SK-N-SH (cell line): Measurements from ENCODE around the gene LRP11. TPM values are rescaled to one million over a fixed set of nuclear protein-coding genes. Genes with fewer than 3 reads are reported as not detected.
"Not testable (repeated sequence)": the region's sequence is repeated elsewhere in the genome, so short reads cannot be mapped to it uniquely, and the experiment has no call there.

ENCODE experiments used
- CTCF ChIA-PET: fragments of 300-600, 350-600 bp; formaldehyde crosslinking; extraction: SDS; loops from one replicate; lab custom pipeline; 2021; lab: Yijun Ruan, JAX
- POLR2A ChIA-PET: fragments of 350-600 bp; sonication (Branson Sonifier 250); formaldehyde crosslinking; extraction: SDS; loops from one replicate; lab custom pipeline; 2020; ENCODE audit warnings: antibody characterized with exemption, inconsistent platforms; lab: Yijun Ruan, JAX
- DNase-seq: peaks from one replicate; pipeline ENCODE4 v3.0.0; 2012
- H2AFZ ChIP-seq: fragments of 200-600 bp; sonication (generic); 2 replicates; pipeline ENCODE4 v1.8.1; 2016; ENCODE audit warnings: antibody characterized with exemption, mild to moderate bottlenecking, low read depth
- H3F3A ChIP-seq: fragments of 200-600 bp; sonication (generic); replicated peaks from 2 replicates; pipeline ENCODE3; 2016; ENCODE audit warnings: antibody characterized with exemption, mild to moderate bottlenecking; ENCODE audit not compliant: insufficient read depth
- H3K27ac ChIP-seq, 2 experiments: fragments of 200-500 bp in 1 of 2; fragments of 200-600 bp in 1 of 2; sonication (Bioruptor generic) in 1 of 2; sonication (generic), shearing (Covaris generic) in 1 of 2; 2 replicates each; pipeline versions ENCODE4 v1.5.1 to v1.6.1; 2014 to 2016; ENCODE audit warnings: low read depth in 2 of 2, inconsistent platforms in 1 of 2, low read length in 1 of 2, mild to moderate bottlenecking in 1 of 2, mixed read lengths in 1 of 2
- H3K27me3 ChIP-seq: fragments of 200-600 bp; sonication (generic), shearing (Covaris generic); 2 replicates; pipeline ENCODE4 v1.6.1; 2016; ENCODE audit warnings: mixed run types; ENCODE audit not compliant: insufficient read depth
- H3K36me3 ChIP-seq, 2 experiments: fragments of 200-500 bp in 1 of 2; fragments of 200-600 bp in 1 of 2; sonication (Bioruptor generic) in 1 of 2; sonication (generic) in 1 of 2; replicated peaks in 1 of 2; 2 replicates each; pipeline versions ENCODE3 to v1.5.1; 2014 to 2016; ENCODE audit warnings: low read length in 1 of 2, mild to moderate bottlenecking in 1 of 2; ENCODE audit not compliant: insufficient read depth in 2 of 2, control insufficient read depth in 1 of 2
- H3K4me1 ChIP-seq, 2 experiments: fragments of 200-500 bp in 1 of 2; fragments of 200-600 bp in 1 of 2; sonication (Bioruptor generic) in 1 of 2; sonication (generic), shearing (Covaris generic) in 1 of 2; 2 replicates each; pipeline versions ENCODE4 v1.5.1 to v1.6.1; 2014 to 2016; ENCODE audit warnings: low read depth in 1 of 2, low read length in 1 of 2, mixed run types in 1 of 2; ENCODE audit not compliant: insufficient read depth in 2 of 2, control insufficient read depth in 1 of 2
- H3K4me2 ChIP-seq: fragments of 200-600 bp; sonication (generic), shearing (Covaris generic); 2 replicates; pipeline ENCODE4 v1.6.1; 2017; ENCODE audit warnings: mixed run types
- H3K4me3 ChIP-seq, 2 experiments: fragments of 200-500 bp in 1 of 2; fragments of 200-600 bp in 1 of 2; sonication (Bioruptor generic) in 1 of 2; sonication (generic), shearing (Covaris generic) in 1 of 2; 2 replicates each; pipeline versions ENCODE4 v1.5.1 to v1.8.1; 2014 to 2016; ENCODE audit warnings: low read depth in 2 of 2, inconsistent platforms in 1 of 2, low read length in 1 of 2, mild to moderate bottlenecking in 1 of 2, mixed read lengths in 1 of 2, moderate library complexity in 1 of 2
- H3K79me2 ChIP-seq: fragments of 200-600 bp; sonication (generic); 2 replicates; pipeline ENCODE4 v1.8.1; 2017; ENCODE audit warnings: mild to moderate bottlenecking; ENCODE audit not compliant: insufficient read depth
- H3K9ac ChIP-seq: fragments of 200-600 bp; sonication (generic); 2 replicates; pipeline ENCODE4 v1.6.1; 2017; ENCODE audit warnings: mixed run types
- H3K9me2 ChIP-seq: fragments of 200-600 bp; sonication (generic); 2 replicates; pipeline ENCODE4 v1.6.1; 2017; ENCODE audit warnings: mixed run types
- H3K9me3 ChIP-seq: fragments of 200-600 bp; sonication (generic); 2 replicates; pipeline ENCODE4 v1.6.1; 2017; ENCODE audit warnings: mixed run types, mild to moderate bottlenecking, moderate library complexity
- H4K20me1 ChIP-seq: fragments of 200-600 bp; sonication (generic); 2 replicates; pipeline ENCODE4 v1.6.1; 2017; ENCODE audit warnings: mild to moderate bottlenecking, mixed run types; ENCODE audit not compliant: insufficient read depth
- EP300 ChIP-seq, 2 experiments: IDR thresholded peaks; 2 replicates each; pipeline versions ENCODE4 v1.4.0 to v1.6.1; 2012; ENCODE audit warnings: borderline replicate concordance in 1 of 2, low read depth in 1 of 2, low read length in 1 of 2
- FOSL2 ChIP-seq: IDR thresholded peaks from 2 replicates; pipeline ENCODE4 v1.4.0; 2012; ENCODE audit warnings: low read depth, mild to moderate bottlenecking, moderate library complexity, borderline replicate concordance
- FOXM1 ChIP-seq: IDR thresholded peaks from 2 replicates; pipeline ENCODE4 v1.4.0; 2012; ENCODE audit warnings: low read depth, mild to moderate bottlenecking
- GATA2 ChIP-seq: sonication (generic); formaldehyde crosslinking; IDR thresholded peaks from 2 replicates; pipeline ENCODE4 v1.5.0; 2020; ENCODE audit warnings: mild to moderate bottlenecking, missing genetic modification reagents
- IRF3 ChIP-seq: fragments of 150-350 bp; IDR thresholded peaks from 2 replicates; pipeline ENCODE4 v1.6.1; 2016; ENCODE audit warnings: mild to moderate bottlenecking, low read depth, low read length
- MXI1 ChIP-seq: IDR thresholded peaks from 2 replicates; pipeline ENCODE4 v1.6.1; 2012; ENCODE audit warnings: mild to moderate bottlenecking, low read depth, low read length, improper control_type of control experiment
- PBX3 ChIP-seq: IDR thresholded peaks from 2 replicates; pipeline ENCODE4; 2012
- REST ChIP-seq: IDR thresholded peaks from 2 replicates; pipeline ENCODE4 v1.6.1; 2012; ENCODE audit warnings: mild to moderate bottlenecking, low read depth, low read length, moderate library complexity
- SMC3 ChIP-seq: IDR thresholded peaks from 2 replicates; pipeline ENCODE4 v1.6.1; 2012; ENCODE audit warnings: low read depth, low read length, improper control_type of control experiment
- TEAD4 ChIP-seq: IDR thresholded peaks from 2 replicates; pipeline ENCODE4 v1.4.0; 2012; ENCODE audit warnings: mild to moderate bottlenecking, borderline replicate concordance; ENCODE audit not compliant: insufficient read depth
- YY1 ChIP-seq: IDR thresholded peaks from 2 replicates; pipeline ENCODE4 v1.4.0; 2012; ENCODE audit warnings: low read depth, mild to moderate bottlenecking
- ZBTB33 ChIP-seq: IDR thresholded peaks from 2 replicates; pipeline ENCODE4 v1.4.0; 2012; ENCODE audit warnings: low read depth, borderline replicate concordance
- WGBS: methylation state at CpG from one replicate; pipeline ENCODE4 v1.1.6; 2017; ENCODE audit warnings: low lambda C conversion rate; 5-methylcytosine and 5-hydroxymethylcytosine counted together
- polyA plus RNA-seq, 3 experiments: library from polyadenylated mRNA; depleted of rRNA; stranded (reverse); fragments of >200 nt; gene quantifications; 2 replicates each; pipeline ENCODE4 v1.2.3, GENCODE V29; 2012
- TF ChIP-seq, protein P1 (sequence below): IDR thresholded peaks from 2 replicates; pipeline ENCODE4 v1.4.0; 2012; ENCODE audit warnings: low read depth, borderline replicate concordance

The LRP11 gene
- polyA plus RNA-seq, 1 of the 3 experiments (the other 2 are of a cell fraction): 25.0 TPM

DNA sequence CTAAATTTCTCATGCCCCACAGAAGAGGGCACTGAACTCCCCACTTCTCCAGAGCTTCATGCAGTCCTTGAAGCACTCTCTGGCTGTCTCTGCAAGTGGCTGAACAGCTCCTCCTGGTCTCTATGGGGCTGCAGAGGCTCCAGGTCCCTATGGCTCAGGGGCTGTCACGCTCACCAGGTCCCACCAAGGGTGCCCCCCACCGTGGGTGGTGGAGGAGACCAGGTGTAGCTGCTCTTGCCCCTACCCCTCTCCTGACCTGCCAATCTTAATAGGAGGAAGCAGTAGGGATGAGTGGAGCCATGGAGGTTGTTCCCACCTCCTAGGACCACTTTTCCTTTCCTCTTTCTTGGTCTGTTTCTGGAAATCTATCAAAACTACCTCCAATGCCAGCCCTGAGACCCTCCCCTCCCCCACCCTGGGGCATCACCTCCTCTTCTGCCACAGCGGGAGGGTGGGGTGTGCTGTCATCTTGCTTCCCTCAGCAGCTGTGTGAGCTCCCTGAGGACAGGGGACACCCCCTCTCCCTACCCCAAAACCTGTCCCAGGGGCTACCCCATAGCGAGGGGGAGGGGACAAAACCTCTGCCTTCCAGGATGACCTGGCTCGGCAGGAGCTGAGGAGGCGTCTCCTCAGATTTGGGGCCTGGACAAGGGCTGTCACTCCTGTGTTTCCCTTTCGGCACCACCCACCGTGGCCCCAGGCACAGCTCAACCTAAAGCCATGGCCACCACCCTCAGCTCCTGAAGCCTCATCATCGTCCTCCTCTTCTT, 45.7 kb upstream of the LRP11 start (continued):
- TF ChIP-seq PBX3: no peak
- no peak for TF ChIP-seq FOXM1
- TF ChIP-seq, all 33 proteins: peak for 0

GRCh38 chr6:149908480-149908879, 44.3 kb upstream of the LRP11 start:
- DNase-seq, H3K27me3 ChIP-seq, H3K4me1 ChIP-seq, H3K9ac ChIP-seq, H3K36me3 ChIP-seq, CTCF ChIA-PET, H3K4me2 ChIP-seq, H3F3A ChIP-seq, H3K4me3 ChIP-seq, H4K20me1 ChIP-seq, H3K9me2 ChIP-seq, POLR2A ChIA-PET, H3K27ac ChIP-seq, H3K9me3 ChIP-seq, H3K79me2 ChIP-seq, H2AFZ ChIP-seq: not testable (repeated sequence)
- WGBS: 12% methylated on average over 3 of the region's 4 CpGs

- H3K36me3 ChIP-seq: no peaks in the 10 kb centered on the region
- no peak overlapping the region for H3K4me3 ChIP-seq
- H3F3A ChIP-seq: no peaks in the 10 kb centered on the region
- H3K27me3 ChIP-seq: no peaks in the 10 kb centered on the region
- no peak overlapping the region for H3K27ac ChIP-seq
- no peaks in the 10 kb centered on the region for H3K79me2 ChIP-seq
- peaks cover 0 to 7% of the 10 kb centered on the region in 2 experiments; a peak in 1 of 4 replicates for H3K4me1 ChIP-seq
- no peak for DNase-seq
- H3K9me3 ChIP-seq: no peaks in the 10 kb centered on the region
- H3K9ac ChIP-seq: no peak overlapping the region
- POLR2A ChIA-PET: no interaction called here
- CTCF ChIA-PET: interaction anchor here (0.6 kb wide), 1 partner anchor 44 kb away, joined by 3 read pairs; no protein-coding TSS in a partner anchor
- no peaks in the 10 kb centered on the region for H3K9me2 ChIP-seq
- no peak overlapping the region for H2AFZ ChIP-seq
- H3K4me2 ChIP-seq: no peak overlapping the region
- WGBS: 17% methylated on average over 2 of the region's 2 CpGs
- no peaks in the 10 kb centered on the region for H4K20me1 ChIP-seq
- TF ChIP-seq GATA2 (CRISPR knock-in tag) (no peak), REST (no peak), TEAD4 (no peak), YY1 (no peak), ZBTB33 (no peak), IRF3 (no peak), SMC3 (no peak), PBX3 (no peak), FOSL2 (no peak), EP300 (IDR thresholded peaks at IDR 0.05; ENCODE audit: borderline replicate concordance in 1 of 2, low read depth in 1 of 2, low read length in 1 of 2) (no peak), MXI1 (no peak)
- TF ChIP-seq, protein P1, sequence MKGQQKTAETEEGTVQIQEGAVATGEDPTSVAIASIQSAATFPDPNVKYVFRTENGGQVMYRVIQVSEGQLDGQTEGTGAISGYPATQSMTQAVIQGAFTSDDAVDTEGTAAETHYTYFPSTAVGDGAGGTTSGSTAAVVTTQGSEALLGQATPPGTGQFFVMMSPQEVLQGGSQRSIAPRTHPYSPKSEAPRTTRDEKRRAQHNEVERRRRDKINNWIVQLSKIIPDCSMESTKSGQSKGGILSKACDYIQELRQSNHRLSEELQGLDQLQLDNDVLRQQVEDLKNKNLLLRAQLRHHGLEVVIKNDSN: no peak
These were observed 43.2 kb upstream of the LRP11 start for GRCh38 chr6:149907317-149907716.
